A549 treated with AZD9567 at 1 μM for 4 hours (cell line): ENCODE measurements around the gene GRIN1. TPM values are rescaled to one million over a fixed set of nuclear protein-coding genes. Genes with fewer than 3 reads are reported as not detected.

Experiments used
- total RNA-seq: library from RNA; stranded (reverse); fragments of 200-300 nt; extraction: Qiagen RNA extraction; gene quantifications from 5 replicates; pipeline ENCODE4 v1.2.3, GENCODE V29; 2022; ENCODE audit not compliant: insufficient read depth

Gene GRIN1
- 0.19 to 0.95 TPM (median 0.29 TPM) in 4 of 5 replicates, not detected in the other for total RNA-seq

DNA sequence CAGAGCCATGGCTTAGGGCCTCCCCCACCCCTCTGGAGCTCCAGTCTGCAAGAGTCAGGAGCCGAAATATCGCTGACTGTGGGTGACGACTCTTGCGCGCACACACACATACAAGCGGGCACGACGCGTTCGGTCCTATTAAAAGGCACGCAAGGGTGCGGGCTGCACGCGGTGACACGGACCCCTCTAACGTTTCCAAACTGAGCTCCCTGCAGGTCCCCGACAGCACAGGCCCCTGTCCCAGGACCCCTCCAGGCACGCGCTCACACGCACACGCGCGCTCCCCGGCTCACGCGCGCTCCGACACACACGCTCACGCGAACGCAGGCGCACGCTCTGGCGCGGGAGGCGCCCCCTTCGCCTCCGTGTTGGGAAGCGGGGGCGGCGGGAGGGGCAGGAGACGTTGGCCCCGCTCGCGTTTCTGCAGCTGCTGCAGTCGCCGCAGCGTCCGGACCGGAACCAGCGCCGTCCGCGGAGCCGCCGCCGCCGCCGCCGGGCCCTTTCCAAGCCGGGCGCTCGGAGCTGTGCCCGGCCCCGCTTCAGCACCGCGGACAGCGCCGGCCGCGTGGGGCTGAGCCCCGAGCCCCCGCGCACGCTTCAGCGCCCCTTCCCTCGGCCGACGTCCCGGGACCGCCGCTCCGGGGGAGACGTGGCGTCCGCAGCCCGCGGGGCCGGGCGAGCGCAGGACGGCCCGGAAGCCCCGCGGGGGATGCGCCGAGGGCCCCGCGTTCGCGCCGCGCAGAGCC, at the start of gene GRIN1:
GRIN1 (plus strand) TSS at position 433 of the 746 bp plus-strand sequence. CDS start 333 bp downstream, outside the sequence.

DNA sequence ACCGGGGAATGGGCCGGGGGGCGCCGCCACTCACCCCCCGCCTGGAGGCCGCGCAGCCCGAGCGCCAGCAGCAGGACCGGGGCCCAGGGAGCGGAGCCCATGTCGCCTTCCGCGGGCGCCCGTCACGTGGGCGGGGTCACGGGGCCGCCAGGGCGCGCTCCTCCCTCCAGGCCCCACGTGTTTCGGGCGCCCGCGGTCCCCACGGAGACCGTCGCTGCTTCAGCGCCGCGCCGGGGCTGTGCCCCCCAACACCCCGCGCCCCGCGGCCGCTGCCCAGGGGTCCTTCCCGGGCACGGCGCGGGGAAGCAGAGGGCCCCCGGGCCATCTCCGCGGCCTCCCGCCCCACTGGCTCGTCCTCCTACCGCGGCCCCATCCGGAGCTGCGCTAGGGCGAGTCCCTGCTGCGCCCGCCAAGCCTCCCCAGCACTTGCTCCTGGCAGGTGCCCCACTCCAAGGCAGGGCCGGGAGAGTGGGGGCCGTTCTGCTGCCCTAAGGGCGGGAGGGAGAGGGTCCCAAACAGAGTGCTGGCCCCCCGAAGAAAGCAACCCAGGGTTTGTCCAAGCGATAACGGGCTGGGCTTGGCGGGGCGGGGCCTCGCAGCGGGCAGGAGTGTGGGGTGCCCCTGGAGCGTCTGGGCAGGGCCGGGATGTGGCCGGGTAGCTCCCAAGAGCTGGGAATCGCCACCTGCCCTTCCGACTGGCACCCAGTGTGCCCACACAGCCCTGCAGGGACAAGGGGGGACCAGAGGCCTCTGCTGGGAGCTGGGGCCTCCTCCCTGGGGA, 24.2 kb upstream of the GRIN1 start, which contains the start of gene DPP7:
DPP7 (minus strand) TSS at position 121 of the 781 bp plus-strand sequence; CDS start at position 101, 20 bp downstream.

DNA sequence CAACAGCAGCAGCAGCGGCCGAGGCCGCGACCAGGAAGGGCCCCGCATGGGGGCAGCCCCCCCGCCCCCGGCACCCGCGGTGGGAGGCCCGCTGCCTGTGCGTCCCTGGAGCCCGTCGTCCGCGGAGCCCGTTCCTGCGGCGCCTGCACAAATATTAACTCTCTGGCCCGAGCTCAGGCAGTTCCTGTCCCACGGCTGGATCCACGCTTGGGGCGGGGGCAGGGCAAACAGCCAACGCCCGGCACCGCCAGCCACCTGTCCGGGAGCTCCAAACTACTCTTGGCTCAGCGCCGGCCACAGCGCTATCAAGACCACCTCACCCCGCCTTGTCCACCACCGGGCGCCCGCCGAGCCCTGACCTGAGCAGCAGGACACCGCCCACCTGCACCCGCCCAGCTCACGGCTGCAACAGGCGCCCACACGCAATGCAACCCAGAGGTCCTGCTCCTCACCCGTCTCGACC, 31.0 kb downstream of the GRIN1 start, which contains the start of gene LRRC26:
LRRC26 (minus strand) TSS at position 156 of the 463 bp plus-strand sequence; CDS start at position 48, 108 bp downstream.

DNA sequence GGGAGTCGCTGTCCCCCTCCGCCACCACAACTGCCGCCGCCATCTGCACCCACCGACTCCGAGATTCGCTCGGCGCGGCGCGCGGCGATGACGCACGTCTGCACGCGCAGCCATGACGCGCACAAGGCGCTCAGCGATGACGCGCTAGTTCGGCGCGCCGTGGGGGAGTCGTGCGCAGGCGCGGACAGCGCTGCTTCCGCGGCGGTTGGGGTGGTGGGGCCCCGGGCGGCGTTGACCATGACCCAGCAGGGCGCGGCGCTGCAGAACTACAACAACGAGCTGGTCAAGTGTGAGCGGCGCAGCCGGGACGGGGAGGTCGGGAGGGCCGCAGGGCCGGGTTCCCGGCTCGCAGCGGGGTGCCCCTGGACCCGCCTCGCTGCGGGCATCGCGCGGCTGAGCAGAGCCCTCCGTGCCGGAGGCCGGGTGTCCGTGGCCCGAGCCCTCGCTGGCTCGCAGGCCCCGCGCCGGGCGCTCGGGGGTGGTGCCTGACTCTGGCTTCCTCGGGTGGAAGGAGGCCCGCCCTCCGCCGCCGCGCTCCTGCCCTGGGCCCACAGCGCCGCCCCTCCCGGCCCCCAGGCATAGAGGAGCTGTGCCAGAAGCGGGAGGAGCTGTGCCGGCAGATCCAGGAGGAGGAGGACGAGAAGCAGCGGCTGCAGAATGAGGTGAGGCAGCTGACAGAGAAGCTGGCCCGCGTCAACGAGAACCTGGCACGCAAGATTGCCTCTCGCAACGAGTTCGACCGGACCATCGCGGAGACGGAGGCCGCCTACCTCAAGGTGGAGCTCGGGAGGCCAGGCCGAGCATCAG, 49.7 kb downstream of the GRIN1 start, which contains the start of the genes ANAPC2 and SSNA1:
ANAPC2 (minus strand) TSS at position 71 of the 807 bp plus-strand sequence; CDS start at position 43, 28 bp downstream.
SSNA1 (plus strand) TSS at position 187 of the 807 bp plus-strand sequence; CDS start at position 238, 51 bp downstream.

DNA sequence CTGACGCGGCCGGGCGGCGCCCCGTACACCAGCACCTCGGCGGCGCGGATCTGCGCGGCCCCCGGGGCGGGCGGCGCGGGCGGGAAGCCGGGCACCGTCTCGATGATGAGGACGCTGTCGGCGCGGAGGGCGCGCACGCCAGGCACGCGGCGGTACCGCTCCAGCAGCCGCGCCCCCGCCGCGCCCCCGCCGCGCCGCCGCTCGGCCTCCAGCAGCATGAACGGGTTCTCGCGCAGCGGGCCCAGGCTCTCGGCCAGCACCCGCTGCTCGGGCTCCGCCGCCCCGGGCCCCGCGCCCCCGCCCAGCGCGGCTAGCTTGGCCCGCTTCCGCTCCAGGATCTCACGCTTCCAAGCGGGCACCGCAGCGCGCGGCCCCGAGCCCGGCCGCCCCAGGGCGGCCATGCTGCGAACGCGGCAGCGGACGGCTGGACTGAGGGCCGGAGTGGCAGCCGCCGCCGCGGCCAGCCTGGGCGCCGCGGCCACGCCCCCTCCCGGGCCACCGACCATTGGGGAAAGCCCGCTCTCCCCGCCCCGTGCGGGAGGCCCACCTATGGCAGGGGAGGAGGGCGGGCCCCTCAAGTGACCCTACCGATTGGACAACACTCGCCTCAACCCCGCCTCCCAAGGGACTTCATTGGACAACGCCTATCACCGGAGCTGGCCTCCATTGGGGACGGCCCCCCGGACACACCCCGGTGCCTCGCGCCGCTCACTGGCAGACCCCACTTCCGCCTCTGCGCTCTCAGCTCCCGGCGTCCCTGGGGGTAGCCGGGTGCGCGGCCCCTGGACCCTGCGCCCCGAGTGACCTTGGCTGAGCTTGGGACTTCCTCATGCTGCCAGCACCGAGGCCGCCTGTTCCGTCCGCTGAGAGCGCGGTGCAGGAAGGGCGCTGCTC, 61.6 kb downstream of the GRIN1 start, which contains the start of gene TPRN:
TPRN (minus strand) TSS at position 431 of the 894 bp plus-strand sequence; CDS start at position 401, 30 bp downstream.

DNA sequence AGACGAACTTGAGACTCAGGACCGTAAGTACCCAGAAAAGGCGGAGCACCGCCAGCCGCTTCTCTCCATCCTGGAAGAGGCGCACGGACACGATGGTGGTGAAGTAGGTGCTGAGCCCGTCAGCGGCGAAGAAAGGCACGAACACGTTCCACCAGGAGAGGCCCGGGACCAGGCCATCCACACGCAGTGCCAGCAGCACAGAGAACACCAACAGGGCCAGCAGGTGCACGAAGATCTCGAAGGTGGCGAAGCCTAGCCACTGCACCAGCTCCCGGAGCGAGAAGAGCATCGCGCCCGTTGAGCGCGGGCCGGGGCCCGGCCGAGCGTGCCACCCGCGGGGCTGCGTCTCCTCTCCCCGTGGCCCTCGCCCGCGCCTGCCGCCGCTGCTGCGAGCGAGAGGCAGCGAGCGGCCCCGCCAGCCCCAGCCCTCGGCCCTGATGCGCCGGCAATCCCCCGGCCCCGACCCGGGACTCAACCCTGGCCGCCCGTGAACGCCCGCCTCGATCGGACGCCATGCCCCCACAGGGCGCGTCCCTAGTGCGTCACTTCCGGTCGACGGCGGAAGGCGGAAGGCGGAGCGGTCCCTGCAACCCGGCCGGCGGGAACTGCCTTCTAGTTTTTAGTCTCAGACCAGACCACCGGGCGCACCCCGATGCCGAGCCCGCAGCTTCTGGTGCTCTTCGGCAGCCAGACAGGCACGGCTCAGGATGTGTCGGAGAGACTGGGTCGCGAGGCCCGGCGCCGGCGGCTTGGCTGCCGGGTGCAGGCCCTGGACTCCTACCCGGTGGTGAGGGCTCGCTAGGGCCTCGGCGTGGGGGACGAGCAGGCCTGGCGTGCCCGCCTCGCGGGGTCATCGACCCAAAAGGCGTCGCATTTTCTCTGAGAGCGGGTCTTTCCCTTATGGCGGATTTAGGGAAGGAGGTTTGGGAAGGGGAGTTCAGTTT, 66.4 kb downstream of the GRIN1 start, which contains the start of the genes NDOR1 and TMEM203:
NDOR1 (plus strand) TSS at position 575 of the 944 bp plus-strand sequence; CDS start at position 653, 78 bp downstream.
TMEM203 (minus strand) TSS at position 523 of the 944 bp plus-strand sequence; CDS start at position 289, 234 bp downstream.

Other genes starting within 250 kb of the GRIN1 start
- 62.3 to 108 TPM (median 104 TPM) in 5 replicates for gene FBXW5, start 194.4 kb upstream of the GRIN1 start, total RNA-seq
- gene C8G, start 193.9 kb upstream of the GRIN1 start, total RNA-seq, result 1.0 to 1.7 TPM (median 1.3 TPM) in 4 of 5 replicates, not detected in the other
- gene LCN12, start 186.9 kb upstream of the GRIN1 start, total RNA-seq, result 1.3 to 2.0 TPM (median 1.6 TPM) in 4 of 5 replicates, not detected in the other
- gene PTGDS, start 161.7 kb upstream of the GRIN1 start, total RNA-seq, result 0.14 to 0.73 TPM (median 0.66 TPM) in 4 of 5 replicates, not detected in the other
- 0.02 to 0.14 TPM (median 0.10 TPM) in 4 of 5 replicates, not detected in the other for gene LCNL1, start 156.2 kb upstream of the GRIN1 start, total RNA-seq
- 24.8 to 86.1 TPM (median 80.8 TPM) in 5 replicates for gene PAXX, start 146.7 kb upstream of the GRIN1 start, total RNA-seq
- gene CLIC3, start 142.6 kb upstream of the GRIN1 start, total RNA-seq, result 4.0 to 4.9 TPM (median 4.4 TPM) in 4 of 5 replicates, not detected in the other
- gene ABCA2, start 110.9 kb upstream of the GRIN1 start, total RNA-seq, result 20.0 to 29.5 TPM (median 27.5 TPM) in 5 replicates
- 0.03 to 0.09 TPM (median 0.03 TPM) in 4 of 5 replicates, not detected in the other for gene FUT7, start 107.1 kb upstream of the GRIN1 start, total RNA-seq
- 49.4 to 88.3 TPM (median 87.7 TPM) in 5 replicates for gene NPDC1, start 93.0 kb upstream of the GRIN1 start, total RNA-seq
- gene ENTPD2, start 85.1 kb upstream of the GRIN1 start, total RNA-seq, result 1.4 to 3.0 TPM (median 2.6 TPM) in 5 replicates
- 14.9 to 28.4 TPM (median 24.6 TPM) in 5 replicates for gene SAPCD2, start 68.6 kb upstream of the GRIN1 start, total RNA-seq
- gene UAP1L1, start 61.6 kb upstream of the GRIN1 start, total RNA-seq, result 9.8 to 16.4 TPM (median 11.7 TPM) in 5 replicates
- gene MAN1B1, start 52.2 kb upstream of the GRIN1 start, total RNA-seq, result 40.8 to 56.5 TPM (median 52.7 TPM) in 5 replicates
- 65.1 to 122 TPM (median 115 TPM) in 5 replicates for gene DPP7, start 24.4 kb upstream of the GRIN1 start, total RNA-seq
- gene LRRC26, start 30.9 kb downstream of the GRIN1 start, total RNA-seq, result 0.99 to 1.8 TPM (median 1.3 TPM) in 4 of 5 replicates, not detected in the other
- gene TMEM210, start 32.9 kb downstream of the GRIN1 start, total RNA-seq, result not detected in 5 replicates
- 23.3 to 39.2 TPM (median 38.3 TPM) in 5 replicates for gene ANAPC2, start 49.4 kb downstream of the GRIN1 start, total RNA-seq
- 119 to 158 TPM (median 150 TPM) in 5 replicates for gene SSNA1, start 49.5 kb downstream of the GRIN1 start, total RNA-seq
- 9.3 to 14.1 TPM (median 12.9 TPM) in 5 replicates for gene TPRN, start 61.6 kb downstream of the GRIN1 start, total RNA-seq
- gene TMEM203, start 66.5 kb downstream of the GRIN1 start, total RNA-seq, result 32.0 to 48.4 TPM (median 46.4 TPM) in 5 replicates
- 10.9 to 20.2 TPM (median 20.0 TPM) in 5 replicates for gene NDOR1, start 66.5 kb downstream of the GRIN1 start, total RNA-seq
- 1.7 to 2.3 TPM (median 1.8 TPM) in 4 of 5 replicates, not detected in the other for gene RNF208, start 83.1 kb downstream of the GRIN1 start, total RNA-seq
- 1.7 to 4.2 TPM (median 3.2 TPM) in 5 replicates for gene CYSRT1, start 86.0 kb downstream of the GRIN1 start, total RNA-seq
- gene RNF224, start 88.3 kb downstream of the GRIN1 start, total RNA-seq, result 0.17 to 0.29 TPM (median 0.22 TPM) in 4 of 5 replicates, not detected in the other
- gene SLC34A3, start 91.7 kb downstream of the GRIN1 start, total RNA-seq, result 0.06 to 0.14 TPM (median 0.10 TPM) in 4 of 5 replicates, not detected in the other
- gene TUBB4B, start 102.1 kb downstream of the GRIN1 start, total RNA-seq, result 802 to 950 TPM (median 862 TPM) in 5 replicates
- gene STPG3, start 112.1 kb downstream of the GRIN1 start, total RNA-seq, result not detected in 5 replicates
- gene NELFB, start 116.2 kb downstream of the GRIN1 start, total RNA-seq, result 48.5 to 62.6 TPM (median 57.4 TPM) in 5 replicates
- 15.9 to 26.2 TPM (median 25.4 TPM) in 5 replicates for gene TOR4A, start 138.6 kb downstream of the GRIN1 start, total RNA-seq
- 3.9 to 6.3 TPM (median 4.6 TPM) in 5 replicates for gene NRARP, start 163.1 kb downstream of the GRIN1 start, total RNA-seq